ENCODE measurements around the gene SYN1. TPM values are rescaled to one million over a fixed set of nuclear protein-coding genes. Genes with fewer than 3 reads are reported as not detected.

The SYN1 gene
- total RNA-seq (2014; rRNA removed; shearing (Covaris generic)): 0.13 and 0.15 TPM in 2 replicates

DNA sequence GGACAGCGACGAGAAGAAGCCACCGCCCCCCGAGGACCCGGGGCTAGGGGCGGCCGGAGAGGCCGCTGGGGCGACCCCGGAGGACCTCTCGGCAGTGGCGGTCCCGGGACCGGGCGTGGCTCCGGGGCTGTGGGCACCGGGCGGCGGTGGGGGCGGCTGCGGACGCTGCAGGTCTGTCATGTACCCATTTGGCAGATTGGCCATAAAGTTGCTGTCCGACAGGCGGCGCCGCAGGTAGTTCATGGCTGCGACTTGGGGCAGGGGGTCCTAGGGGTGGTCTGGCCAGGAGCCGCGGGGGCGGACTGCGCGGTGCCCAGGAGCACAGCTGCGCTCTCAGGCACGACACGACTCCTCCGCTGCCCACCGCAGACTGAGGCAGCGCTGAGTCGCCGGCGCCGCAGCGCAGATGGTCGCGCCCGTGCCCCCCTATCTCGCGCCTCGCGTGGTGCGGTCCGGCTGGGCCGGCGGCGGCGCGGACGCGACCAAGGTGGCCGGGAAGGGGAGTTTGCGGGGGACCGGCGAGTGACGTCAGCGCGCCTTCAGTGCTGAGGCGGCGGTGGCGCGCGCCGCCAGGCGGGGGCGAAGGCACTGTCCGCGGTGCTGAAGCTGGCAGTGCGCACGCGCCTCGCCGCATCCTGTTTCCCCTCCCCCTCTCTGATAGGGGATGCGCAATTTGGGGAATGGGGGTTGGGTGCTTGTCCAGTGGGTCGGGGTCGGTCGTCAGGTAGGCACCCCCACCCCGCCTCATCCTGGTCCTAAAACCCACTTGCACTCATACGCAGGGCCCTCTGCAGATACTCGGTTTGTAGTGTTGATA, at the start of gene SYN1:
SYN1 (minus strand) TSS at position 372 of the 817 bp plus-strand sequence; CDS start at position 243, 129 bp downstream.

DNA sequence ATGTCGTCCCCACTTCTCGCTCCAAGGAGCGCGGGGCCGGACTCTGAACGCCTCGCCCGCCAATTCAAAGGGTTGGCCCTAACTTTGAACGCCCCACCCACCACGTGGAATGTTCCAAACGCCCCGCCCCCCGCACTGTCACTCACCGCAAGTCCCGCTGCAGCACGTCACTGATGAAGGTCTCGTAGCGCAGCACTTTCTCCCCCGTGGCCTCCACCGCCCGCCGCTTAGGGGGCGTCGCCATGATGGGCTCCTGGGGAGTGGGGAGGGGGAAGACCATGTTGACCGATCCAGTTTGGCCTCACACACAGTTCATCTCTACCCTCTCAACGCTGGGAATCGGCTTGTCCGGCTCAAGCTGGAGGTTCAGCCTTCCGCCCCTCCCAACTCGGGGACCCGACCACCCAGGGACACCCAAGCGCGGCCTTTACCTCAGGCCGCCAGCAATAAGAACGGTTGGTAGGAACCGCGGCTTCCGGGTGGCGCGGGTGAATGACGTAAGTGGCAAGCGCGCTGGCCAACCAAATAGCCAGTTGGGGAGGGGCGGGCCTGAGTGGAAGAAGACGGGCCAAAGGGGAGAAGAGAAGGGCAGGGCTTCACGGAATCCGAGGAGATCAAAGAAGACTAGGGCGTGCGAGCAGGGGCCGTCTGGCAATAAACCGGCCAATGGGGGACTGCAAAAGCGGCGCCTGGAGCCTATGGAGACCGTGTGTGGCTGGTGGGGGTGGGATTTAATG, 39.2 kb upstream of the SYN1 start, which contains the start of gene UXT:
UXT (minus strand) TSS at position 497 of the 737 bp plus-strand sequence; CDS start at position 244, 253 bp downstream.

GRCh38 chrX:47650164-47651042, 30.7 kb upstream of the SYN1 start, which contains the start of gene ELK1:
Gene ELK1, minus strand, starts transcription at chrX:47650563. Its CDS starts 9,122 bp downstream, at chrX:47641441.

DNA sequence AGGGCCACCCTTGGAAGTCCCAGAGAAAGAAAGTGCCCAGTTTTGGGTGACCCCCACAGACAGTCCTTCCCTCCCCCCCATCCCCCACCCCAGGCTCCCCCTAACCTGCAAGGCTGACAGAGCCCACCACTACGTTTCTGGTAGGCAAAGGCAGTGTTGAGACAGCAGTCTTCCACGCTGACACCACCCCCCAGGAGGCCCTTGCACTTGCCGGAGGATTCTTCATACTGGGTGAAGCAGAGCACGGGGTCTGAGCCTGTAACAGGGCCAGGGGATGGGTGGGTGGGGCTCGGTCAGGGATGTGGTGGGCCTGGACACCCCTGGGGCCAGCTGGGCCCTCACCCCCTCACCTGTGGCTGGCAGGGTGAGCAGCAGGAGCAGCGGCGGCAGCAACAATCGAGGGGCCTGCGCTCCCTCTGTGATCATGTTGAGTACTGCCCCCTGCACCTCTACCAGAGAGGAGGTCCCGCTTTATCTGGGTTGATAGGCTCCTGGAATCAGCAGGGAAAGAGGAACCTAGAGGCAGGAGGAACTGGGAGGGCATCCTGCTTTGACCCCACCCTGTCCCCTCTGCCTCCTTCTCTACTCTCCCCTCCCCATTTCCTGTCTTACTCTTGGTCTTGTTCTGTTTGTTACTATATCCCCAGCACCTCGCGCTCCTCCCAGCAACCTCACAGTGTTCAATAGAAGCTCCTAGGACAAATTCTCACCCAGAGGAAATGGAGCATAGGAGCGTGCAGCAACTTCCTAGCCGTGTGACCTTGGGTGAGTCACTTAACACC, 10.0 kb upstream of the SYN1 start, which contains the start of gene CFP:
CFP (minus strand) TSS at position 512 of the 782 bp plus-strand sequence; CDS start at position 426, 86 bp downstream.

DNA sequence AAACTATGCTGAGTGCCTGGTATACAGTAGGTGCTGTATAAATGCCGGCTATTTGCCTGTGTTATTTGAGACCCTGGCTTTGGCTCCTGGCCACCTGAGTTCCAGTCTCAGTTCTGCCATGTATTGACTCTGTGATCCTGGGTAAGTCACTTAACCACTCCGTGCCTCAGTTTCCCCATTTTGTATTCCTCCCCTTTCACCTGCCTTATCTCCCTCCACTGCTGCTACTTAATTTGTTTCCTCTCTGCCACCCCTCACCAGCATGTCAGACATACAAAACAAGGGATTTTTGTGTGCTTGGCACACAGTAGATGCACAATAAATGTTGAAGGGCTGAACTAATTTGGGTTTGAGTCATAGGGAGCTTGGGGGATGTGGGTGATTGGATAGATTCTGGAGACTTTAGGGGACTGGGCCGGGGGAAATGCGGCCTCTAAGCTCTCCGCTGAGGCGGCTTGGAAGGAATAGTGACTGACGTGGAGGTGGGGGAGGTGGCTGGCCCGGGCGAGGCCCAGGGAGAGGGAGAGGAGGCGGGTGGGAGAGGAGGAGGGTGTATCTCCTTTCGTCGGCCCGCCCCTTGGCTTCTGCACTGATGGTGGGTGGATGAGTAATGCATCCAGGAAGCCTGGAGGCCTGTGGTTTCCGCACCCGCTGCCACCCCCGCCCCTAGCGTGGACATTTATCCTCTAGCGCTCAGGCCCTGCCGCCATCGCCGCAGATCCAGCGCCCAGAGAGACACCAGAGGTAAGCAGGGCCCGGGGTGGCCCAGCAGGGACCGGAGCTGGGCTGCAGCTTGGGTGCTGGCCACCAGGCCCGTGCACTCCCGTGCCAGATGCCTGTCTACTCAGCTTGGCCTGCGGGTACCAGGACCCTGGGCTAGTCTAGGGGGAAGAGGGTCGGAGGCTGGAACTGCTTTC, 37.7 kb downstream of the SYN1 start, which contains the start of gene TIMP1:
TIMP1 (plus strand) TSS at position 706 of the 917 bp plus-strand sequence. CDS start 980 bp downstream, outside the sequence.

GRCh38 chrX:47560934-47561658, 58.6 kb downstream of the SYN1 start, which contains the start of gene ARAF:
Gene ARAF, plus strand, starts transcription at chrX:47561205. Its CDS starts 1,763 bp downstream, at chrX:47562968.

Small RNAs within 50 kb of the gene (small RNA-seq; reads per million reads assigned to genes)
- gene MIR4769: not detected

Other genes with a start within 250 kb of the SYN1 start
- 0.04 and 0.11 TPM in 2 replicates for gene ZNF157, start 249.3 kb downstream of the SYN1 start, total RNA-seq (2014; rRNA removed; shearing (Covaris generic))
- gene ZNF41, start 136.6 kb downstream of the SYN1 start, total RNA-seq (2014; rRNA removed; shearing (Covaris generic)): 8.3 and 10.8 TPM in 2 replicates
- 48.7 and 56.3 TPM in 2 replicates for gene ARAF, start 58.7 kb downstream of the SYN1 start, total RNA-seq (2014; rRNA removed; shearing (Covaris generic))
- gene TIMP1, start 37.4 kb downstream of the SYN1 start, total RNA-seq (2014; rRNA removed; shearing (Covaris generic)): 226 and 283 TPM in 2 replicates
- gene CFP, start 10.1 kb upstream of the SYN1 start, total RNA-seq (2014; rRNA removed; shearing (Covaris generic)): 0.58 and 1.1 TPM in 2 replicates
- gene ELK1, start 30.7 kb upstream of the SYN1 start, total RNA-seq (2014; rRNA removed; shearing (Covaris generic)): 44.0 and 47.2 TPM in 2 replicates
- 199 and 200 TPM in 2 replicates for gene UXT, start 39.3 kb upstream of the SYN1 start, total RNA-seq (2014; rRNA removed; shearing (Covaris generic))
- 5.4 and 5.5 TPM in 2 replicates for gene ZNF81, start 217.0 kb upstream of the SYN1 start, total RNA-seq (2014; rRNA removed; shearing (Covaris generic))

Measured in A375 (cell line).